OCI-LY7 (cell line): ENCODE results near the gene ZNF341. TPM values are rescaled to one million over a fixed set of nuclear protein-coding genes. Genes with fewer than 3 reads are reported as not detected.

Experiments
- BruUV-seq: library from RNA; stranded (reverse); fragments of 400-500 nt; replicated peaks from 2 replicates; lab custom pipeline; 2021; lab: Mats Ljungman, UMichigan
- CTCF ChIA-PET: fragments of 300-600 bp; sonication (Branson Sonifier 250); formaldehyde crosslinking; loops from one replicate; lab custom pipeline; 2022; ENCODE audit warnings: antibody characterized with exemption; ENCODE audit not compliant: unreplicated experiment; lab: Charles Lee
- POLR2A ChIA-PET: fragments of 300-600 bp; sonication (Branson Sonifier 250); formaldehyde crosslinking; loops from one replicate; lab custom pipeline; 2022; ENCODE audit warnings: antibody characterized with exemption; lab: Charles Lee
- DNase-seq: peaks from one replicate; pipeline ENCODE4 v3.0.0-alpha.2; 2015; ENCODE audit warnings: low spot score
- H2AFZ ChIP-seq: fragments of 200-600 bp; sonication (generic), shearing (Covaris generic); 2 replicates; pipeline ENCODE4 v1.6.1; 2014; ENCODE audit warnings: mild to moderate bottlenecking, antibody characterized with exemption, low read length, moderate library complexity
- H3K27ac ChIP-seq: fragments of 200-600 bp; sonication (generic); 2 replicates; pipeline ENCODE4 v1.5.1; 2014; ENCODE audit warnings: mixed run types, low read depth, mild to moderate bottlenecking, moderate library complexity, low read length, inconsistent platforms; ENCODE audit not compliant: poor library complexity, severe bottlenecking
- H3K36me3 ChIP-seq: fragments of 200-600 bp; sonication (generic); 2 replicates; pipeline ENCODE4 v1.6.1; 2014; ENCODE audit warnings: mild to moderate bottlenecking, antibody characterized with exemption, low read length, moderate library complexity, mixed read lengths; ENCODE audit not compliant: insufficient read depth
- H3K4me1 ChIP-seq: fragments of 200-600 bp; sonication (generic); 2 replicates; pipeline ENCODE4 v1.5.1; 2014; ENCODE audit warnings: mild to moderate bottlenecking, low read length; ENCODE audit not compliant: insufficient read depth, poor library complexity, severe bottlenecking
- H3K4me2 ChIP-seq: fragments of 200-600 bp; sonication (generic); 2 replicates; pipeline ENCODE4 v1.6.1; 2014; ENCODE audit warnings: mild to moderate bottlenecking, low read length
- H3K4me3 ChIP-seq: fragments of 200-600 bp; sonication (generic); 2 replicates; pipeline ENCODE4 v1.5.1; 2014; ENCODE audit warnings: mild to moderate bottlenecking, low read depth, low read length; ENCODE audit not compliant: poor library complexity, severe bottlenecking
- H3K79me2 ChIP-seq: fragments of 200-600 bp; sonication (generic); 2 replicates; pipeline ENCODE4 v1.6.1; 2016; ENCODE audit warnings: low read depth, mild to moderate bottlenecking, low read length, moderate library complexity, mixed read lengths; ENCODE audit not compliant: insufficient read depth
- H3K9me2 ChIP-seq: fragments of 200-600 bp; sonication (generic); 2 replicates; pipeline ENCODE4 v1.6.1; 2016; ENCODE audit warnings: mild to moderate bottlenecking, low read length, mixed read lengths; ENCODE audit not compliant: insufficient read depth
- H3K9me3 ChIP-seq: fragments of 200-600 bp; sonication (generic); 2 replicates; pipeline ENCODE4 v1.6.1; 2014; ENCODE audit warnings: mild to moderate bottlenecking, mixed run types, low read length, mixed read lengths
- H4K20me1 ChIP-seq: fragments of 200-600 bp; sonication (generic); 2 replicates; pipeline ENCODE4 v1.6.1; 2014; ENCODE audit warnings: mild to moderate bottlenecking, antibody characterized with exemption, low read length, moderate library complexity, mixed read lengths; ENCODE audit not compliant: insufficient read depth
- CTCF ChIP-seq: fragments of 200-600 bp; sonication (generic); conservative IDR thresholded peaks from 2 replicates; pipeline ENCODE4 v1.5.1; 2014; ENCODE audit warnings: mild to moderate bottlenecking, antibody characterized with exemption, low read length, moderate library complexity, mixed read lengths
- EZH2phosphoT487 ChIP-seq: fragments of 200-600 bp; sonication (generic); IDR thresholded peaks from 2 replicates; pipeline ENCODE4 v1.6.1; 2018; ENCODE audit warnings: low read depth, borderline replicate concordance, mild to moderate bottlenecking, mixed run types, antibody characterized with exemption, low read length, moderate library complexity, mixed read lengths
- intact Hi-C: fragments of 100-400 bp; cut with micrococcal nuclease; formaldehyde crosslinking; loops from one replicate; pipeline ENCODE4 v1.10.0; 2022; ENCODE audit not compliant: unreplicated experiment
- total RNA-seq, 2 experiments: library from RNA; depleted of rRNA in 1 of 2; stranded (reverse); fragments of >200 nt in 1 of 2; shearing (Covaris generic) in 1 of 2; gene quantifications; 2 replicates each; pipeline ENCODE4 v1.2.3, GENCODE V29; 2014 to 2022

The ZNF341 gene
- total RNA-seq, 2 experiments from 2014 or later = 3.2 to 7.7 TPM

GRCh38 chr20:33828326-33828844 lies 96.6 kb downstream of the ZNF341 start:
- TF ChIP-seq EZH2phosphoT487 = no peak
- no peak for TF ChIP-seq CTCF
- ChIA-PET POLR2A (interaction anchor here (1.6 kb wide), 1 partner anchor 16 kb away, joined by 5 read pairs; no protein-coding TSS in a partner anchor), CTCF (no interaction called here)
- Histone ChIP-seq H2AFZ (no peak overlapping the region), H3K79me2 (peaks cover 74% of the 10 kb centered on the region), H3K4me3 (peak overlapping the region; percentile 12), H3K9me2 (no peaks in the 10 kb centered on the region), H3K9me3 (no peaks in the 10 kb centered on the region), H3K4me2 (peak overlapping the region; percentile 54), H3K27ac (peak overlapping the region; percentile 52), H3K4me1 (peaks cover 40% of the 10 kb centered on the region), H3K36me3 (peaks cover 32% of the 10 kb centered on the region), H4K20me1 (0 out of 2 replicates have a peak, but pooled peaks cover 4% of the 10 kb centered on the region)
- BruUV-seq = no TSS peak
- peak; percentile 39 for DNase-seq
- intact Hi-C loops = no loop called here

- POLR2A ChIA-PET = interaction anchor here (0.6 kb wide), 1 partner anchor 139 kb away, joined by 3 read pairs; no protein-coding TSS in a partner anchor
- Histone ChIP-seq H3K4me3 (peak overlapping the region; percentile 12), H3K27ac (peak overlapping the region; percentile 52), H3K9me3 (no peaks in the 10 kb centered on the region), H3K36me3 (peaks cover 32% of the 10 kb centered on the region), H3K4me2 (peak overlapping the region; percentile 54), H2AFZ (no peak overlapping the region), H3K4me1 (peaks cover 40% of the 10 kb centered on the region), H3K79me2 (peaks cover 74% of the 10 kb centered on the region), H4K20me1 (0 out of 2 replicates have a peak, but pooled peaks cover 4% of the 10 kb centered on the region), H3K9me2 (no peaks in the 10 kb centered on the region)
- no TSS peak for BruUV-seq
- CTCF ChIA-PET = no interaction called here
- intact Hi-C loops = no loop called here
- TF ChIP-seq EZH2phosphoT487 (no peak), CTCF (no peak)
- DNase-seq = no peak
Observed at GRCh38 chr20:33828967-33829560, 97.3 kb downstream of the ZNF341 start.

GRCh38 chr20:33829636-33830035 lies 97.8 kb downstream of the ZNF341 start:
- ChIA-PET POLR2A (interaction anchor here (0.6 kb wide), 1 partner anchor 140 kb away, joined by 3 read pairs; no protein-coding TSS in a partner anchor), CTCF (no interaction called here)
- H3K4me2 ChIP-seq = no peak overlapping the region
- no peak overlapping the region for H3K27ac ChIP-seq
- no peak overlapping the region for H3K4me3 ChIP-seq
- H3K9me3 ChIP-seq = no peaks in the 10 kb centered on the region
- intact Hi-C loops = no loop called here
- TF ChIP-seq EZH2phosphoT487 = no peak
- no peak for TF ChIP-seq CTCF
- H2AFZ ChIP-seq = no peak overlapping the region
- H3K9me2 ChIP-seq = no peaks in the 10 kb centered on the region
- no peaks in the 10 kb centered on the region for H4K20me1 ChIP-seq
- H3K79me2 ChIP-seq = peaks cover 74% of the 10 kb centered on the region; the same call in 1 of the 2 replicates
- DNase-seq = no peak
- H3K4me1 ChIP-seq = peaks cover 40% of the 10 kb centered on the region
- BruUV-seq = no TSS peak
- H3K36me3 ChIP-seq = peaks cover 35% of the 10 kb centered on the region
